Mammary epithelial cell (primary cell): ENCODE measurements around the gene SRGN.

Experiments
- EZH2 ChIP-seq: IDR thresholded peaks from 2 replicates; pipeline ENCODE4 v1.6.1; 2012; ENCODE audit warnings: low read length, inconsistent platforms, borderline replicate concordance
- TF ChIP-seq, protein P1 (sequence below), 2 donors: IDR thresholded peaks in 1 of 2; conservative IDR thresholded peaks in 1 of 2; 2 replicates each; pipeline ENCODE4 v1.5.1; 2011 to 2012; ENCODE audit warnings: inconsistent platforms in 2 of 2, low read length in 2 of 2, mild to moderate bottlenecking in 2 of 2, control low read depth in 1 of 2, low read depth in 1 of 2; ENCODE audit not compliant: insufficient read depth in 1 of 2; ENCODE audit errors: extremely low read depth in 1 of 2

DNA sequence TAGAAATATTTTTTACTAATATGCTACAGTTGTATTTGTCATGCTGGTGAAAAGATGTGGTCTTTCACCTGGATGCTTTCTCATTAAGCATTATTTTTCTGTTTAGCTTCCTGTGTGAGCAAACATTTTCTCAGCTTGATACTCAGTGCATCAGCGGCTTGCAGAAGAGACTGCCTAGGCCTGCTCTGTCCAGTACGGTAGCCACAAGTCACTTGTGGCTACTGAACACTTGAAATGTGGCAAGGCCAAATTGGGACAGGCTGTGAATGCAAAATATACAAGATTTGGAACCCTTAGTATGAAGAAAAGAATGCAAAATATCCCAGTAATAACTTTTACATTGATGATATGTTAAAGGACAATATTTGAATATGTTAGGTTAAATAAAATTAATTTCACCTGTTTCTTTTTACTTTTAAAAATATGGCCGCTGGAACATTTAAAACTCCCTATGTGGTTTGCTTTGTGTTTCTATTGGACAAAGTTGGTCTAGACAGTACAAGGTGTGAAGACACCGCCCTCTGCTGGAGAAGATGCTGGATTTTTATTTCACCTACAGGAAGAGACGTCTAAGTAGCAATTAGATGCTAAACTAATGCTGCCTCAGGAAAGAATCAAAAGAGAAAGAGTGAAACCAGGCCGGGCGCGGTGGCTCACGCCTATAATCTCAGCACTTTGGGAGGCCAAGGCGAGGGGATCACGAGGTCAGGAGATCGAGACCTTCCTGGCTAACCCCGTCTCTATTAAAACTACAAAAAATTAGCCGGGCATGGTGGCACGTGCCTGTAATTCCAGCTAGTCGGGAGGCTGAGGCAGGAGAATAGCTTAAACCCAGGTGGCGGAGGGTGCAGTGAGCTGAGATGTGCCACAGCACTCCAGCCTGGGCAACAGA is 5.3 kb downstream of the SRGN start:
- TF ChIP-seq, protein P1, sequence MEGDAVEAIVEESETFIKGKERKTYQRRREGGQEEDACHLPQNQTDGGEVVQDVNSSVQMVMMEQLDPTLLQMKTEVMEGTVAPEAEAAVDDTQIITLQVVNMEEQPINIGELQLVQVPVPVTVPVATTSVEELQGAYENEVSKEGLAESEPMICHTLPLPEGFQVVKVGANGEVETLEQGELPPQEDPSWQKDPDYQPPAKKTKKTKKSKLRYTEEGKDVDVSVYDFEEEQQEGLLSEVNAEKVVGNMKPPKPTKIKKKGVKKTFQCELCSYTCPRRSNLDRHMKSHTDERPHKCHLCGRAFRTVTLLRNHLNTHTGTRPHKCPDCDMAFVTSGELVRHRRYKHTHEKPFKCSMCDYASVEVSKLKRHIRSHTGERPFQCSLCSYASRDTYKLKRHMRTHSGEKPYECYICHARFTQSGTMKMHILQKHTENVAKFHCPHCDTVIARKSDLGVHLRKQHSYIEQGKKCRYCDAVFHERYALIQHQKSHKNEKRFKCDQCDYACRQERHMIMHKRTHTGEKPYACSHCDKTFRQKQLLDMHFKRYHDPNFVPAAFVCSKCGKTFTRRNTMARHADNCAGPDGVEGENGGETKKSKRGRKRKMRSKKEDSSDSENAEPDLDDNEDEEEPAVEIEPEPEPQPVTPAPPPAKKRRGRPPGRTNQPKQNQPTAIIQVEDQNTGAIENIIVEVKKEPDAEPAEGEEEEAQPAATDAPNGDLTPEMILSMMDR (conservative IDR thresholded peaks at IDR 0.05 in 1 of 2, IDR thresholded peaks at IDR 0.05 in 1 of 2; ENCODE audit: extremely low read depth in 1 of 2, insufficient read depth in 1 of 2, low read depth in 1 of 2, low read length in 2 of 2): peak; percentile 57 to 77
- no peak for TF ChIP-seq EZH2
